ENCODE results near the gene ROMO1. TPM values are rescaled to one million over a fixed set of nuclear protein-coding genes. Genes with fewer than 3 reads are reported as not detected.

ROMO1 gene
- total RNA-seq, 1 experiment from 2014 or later: 173 TPM

GRCh38 chr20:35661908-35662307 lies 37.3 kb upstream of the ROMO1 start:
- no TSS peak for BruUV-seq (replicated peaks)
- DNase-seq (ENCODE audit: unreplicated experiment): no peak
- no peak for TF ChIP-seq CTCF (IDR thresholded peaks at IDR 0.05; ENCODE audit: unreplicated experiment)
- Mint-ChIP-seq H3K9me3 (ENCODE audit: unreplicated experiment) (no peaks in the 10 kb centered on the region), H3K27me3 (ENCODE audit: insufficient read depth, unreplicated experiment) (no peaks in the 10 kb centered on the region), H3K4me1 (ENCODE audit: insufficient read depth, unreplicated experiment) (peaks cover 26% of the 10 kb centered on the region), H3K36me3 (ENCODE audit: insufficient read depth, unreplicated experiment) (peaks cover 20% of the 10 kb centered on the region), H3K4me3 (ENCODE audit: unreplicated experiment) (peak overlapping the region; percentile 94), H3K27ac (ENCODE audit: low read depth, unreplicated experiment) (peak overlapping the region; percentile 98)
- ChIA-PET CTCF (interaction anchor here (0.7 to 0.8 kb wide), 2 partner anchors 192 to 280 kb away, joined by 3 read pairs; no protein-coding TSS in a partner anchor), POLR2A (interaction anchor here (0.7 to 7.8 kb wide), 16 partner anchors 8 to 354 kb away, joined by 3 to 124 read pairs (median 8); partner anchors contain the start of genes CEP250, NFS1, RBM39 and ROMO1)
- intact Hi-C loops (cut with micrococcal nuclease): loop anchor here (5.0 to 10.0 kb wide), 2 partner anchors 45 to 97 kb away; partner anchors contain the start of gene SPAG4

- BruUV-seq (replicated peaks): no TSS peak
- Mint-ChIP-seq H3K27me3 (ENCODE audit: insufficient read depth, unreplicated experiment) (no peaks in the 10 kb centered on the region), H3K4me3 (ENCODE audit: unreplicated experiment) (peak overlapping the region; percentile 94), H3K4me1 (ENCODE audit: insufficient read depth, unreplicated experiment) (peaks cover 20% of the 10 kb centered on the region), H3K9me3 (ENCODE audit: unreplicated experiment) (no peaks in the 10 kb centered on the region), H3K27ac (ENCODE audit: low read depth, unreplicated experiment) (peak overlapping the region; percentile 98), H3K36me3 (ENCODE audit: insufficient read depth, unreplicated experiment) (peaks cover 13% of the 10 kb centered on the region)
- TF ChIP-seq CTCF (IDR thresholded peaks at IDR 0.05; ENCODE audit: unreplicated experiment): no peak
- POLR2A ChIA-PET: interaction anchor here (0.7 to 7.8 kb wide), 22 partner anchors 8 to 358 kb away, joined by 3 to 124 read pairs (median 10); partner anchors contain the start of genes CEP250, NFS1, PHF20 and RBM39
- no peak for DNase-seq (ENCODE audit: unreplicated experiment)
- CTCF ChIA-PET: interaction anchor here (0.7 to 0.8 kb wide), 2 partner anchors 192 to 280 kb away, joined by 3 read pairs; no protein-coding TSS in a partner anchor
- intact Hi-C loops (cut with micrococcal nuclease): loop anchor here (5.0 to 10.0 kb wide), 2 partner anchors 45 to 98 kb away; partner anchors contain the start of gene SPAG4
Observed at GRCh38 chr20:35662551-35662950, 36.7 kb upstream of the ROMO1 start.

GRCh38 chr20:35663516-35664465 lies 35.4 kb upstream of the ROMO1 start:
- Mint-ChIP-seq H3K27me3 (ENCODE audit: insufficient read depth, unreplicated experiment) (no peaks in the 10 kb centered on the region), H3K4me3 (ENCODE audit: unreplicated experiment) (peak overlapping the region; percentile 94), H3K36me3 (ENCODE audit: insufficient read depth, unreplicated experiment) (peaks cover 13% of the 10 kb centered on the region), H3K9me3 (ENCODE audit: unreplicated experiment) (no peaks in the 10 kb centered on the region), H3K27ac (ENCODE audit: low read depth, unreplicated experiment) (peak overlapping the region; percentile 98), H3K4me1 (ENCODE audit: insufficient read depth, unreplicated experiment) (peaks cover 19% of the 10 kb centered on the region)
- no peak for TF ChIP-seq CTCF (IDR thresholded peaks at IDR 0.05; ENCODE audit: unreplicated experiment)
- DNase-seq (ENCODE audit: unreplicated experiment): peak; percentile 51
- POLR2A ChIA-PET: interaction anchor here (0.6 to 7.8 kb wide), 49 partner anchors 9 to 558 kb away, joined by 3 to 124 read pairs (median 4); partner anchors contain the start of genes CEP250, EIF6, ERGIC3 and NFS1
- no TSS peak for BruUV-seq (replicated peaks)
- intact Hi-C loops (cut with micrococcal nuclease): loop anchor here (5.0 to 10.0 kb wide), 2 partner anchors 46 to 99 kb away; partner anchors contain the start of gene SPAG4
- CTCF ChIA-PET: interaction anchor here (0.5 to 1.0 kb wide), 7 partner anchors 12 to 407 kb away, joined by 3 to 4 read pairs (median 3); partner anchors contain the start of gene SCAND1
